Endodermal cell (in vitro differentiated cells): Measurements from ENCODE around the gene TSKS. TPM values are rescaled to one million over a fixed set of nuclear protein-coding genes. Genes with fewer than 3 reads are reported as not detected.

Experiments used
- DNase-seq: peaks from one replicate; pipeline ENCODE4 v3.0.0-alpha.2; 2017
- H3K27ac ChIP-seq: 2 replicates; pipeline ENCODE4 v1.5.1; 2013; ENCODE audit warnings: mild to moderate bottlenecking, low read depth, low read length, moderate library complexity
- H3K27me3 ChIP-seq: 2 replicates; pipeline ENCODE4 v1.6.1; 2013; ENCODE audit warnings: mild to moderate bottlenecking, low read length, moderate library complexity; ENCODE audit not compliant: insufficient read depth, control insufficient read depth, poor library complexity, severe bottlenecking
- H3K36me3 ChIP-seq: 2 replicates; pipeline ENCODE4 v1.7.0; 2013; ENCODE audit warnings: mild to moderate bottlenecking, low read length, moderate library complexity; ENCODE audit not compliant: control insufficient read depth, insufficient read depth
- H3K4me1 ChIP-seq: one replicate; pipeline ENCODE4 v1.7.0; 2013; ENCODE audit warnings: low read length; ENCODE audit not compliant: control insufficient read depth, insufficient read depth
- H3K4me3 ChIP-seq: 2 replicates; pipeline ENCODE4 v1.5.1; 2013; ENCODE audit warnings: mild to moderate bottlenecking, low read length, moderate library complexity
- H3K9ac ChIP-seq: 2 replicates; pipeline ENCODE4 v1.6.1; 2013; ENCODE audit warnings: mild to moderate bottlenecking, low read length, moderate library complexity; ENCODE audit not compliant: poor library complexity, severe bottlenecking; ENCODE audit errors: extremely low read depth
- H3K9me3 ChIP-seq: 2 replicates; pipeline ENCODE4 v1.6.1; 2013; ENCODE audit warnings: mild to moderate bottlenecking, low read length, moderate library complexity; ENCODE audit not compliant: control insufficient read depth
- H3K27ac Mint-ChIP-seq: 2 replicates; pipeline ENCODE4 v1.8.0; 2020; ENCODE audit warnings: mixed read lengths
- H3K27me3 Mint-ChIP-seq: 2 replicates; pipeline ENCODE4 v1.8.0; 2021; ENCODE audit warnings: mild to moderate bottlenecking, mixed read lengths; ENCODE audit not compliant: insufficient read depth
- H3K36me3 Mint-ChIP-seq: 2 replicates; pipeline ENCODE4 v1.8.0; 2020; ENCODE audit warnings: low read depth, mixed read lengths
- H3K4me1 Mint-ChIP-seq: 2 replicates; pipeline ENCODE4 v1.8.0; 2020; ENCODE audit warnings: mixed read lengths
- H3K4me3 Mint-ChIP-seq: 2 replicates; pipeline ENCODE4 v1.8.0; 2020; ENCODE audit warnings: mild to moderate bottlenecking, moderate library complexity, mixed read lengths
- H3K9me3 Mint-ChIP-seq: 2 replicates; pipeline ENCODE4 v1.8.0; 2020; ENCODE audit warnings: mild to moderate bottlenecking, mixed read lengths
- CTCF ChIP-seq: fragments of 200-600 bp; sonication (generic); conservative IDR thresholded peaks from 2 replicates; pipeline ENCODE4 v1.5.0; 2021; ENCODE audit warnings: antibody characterized with exemption, mild to moderate bottlenecking
- WGBS, 2 experiments: methylation state at CpG; one replicate each; pipeline versions ENCODE4 v1.1.5 to v1.1.7; 2013; ENCODE audit warnings: missing lambda C conversion rate in 2 of 2, mixed read lengths in 1 of 2; ENCODE audit not compliant: insufficient coverage in 1 of 2, insufficient read length in 1 of 2; 5-methylcytosine and 5-hydroxymethylcytosine counted together
- long read RNA-seq, 4 experiments: library from polyadenylated mRNA in 2 of 4; library from RNA in 1 of 4; library from capped mRNA in 1 of 4; stranded (forward) in 3 of 4; unstranded in 1 of 4; transcript quantifications; one replicate each; pipeline ENCODE4 v2.0.0, GENCODE V29; 2020 to 2021; ENCODE audit warnings: inconsistent platforms in 1 of 4
- polyA plus RNA-seq, 2 experiments: library from polyadenylated mRNA; stranded (reverse); fragments of 50-300 nt; gene quantifications; one replicate each; pipeline ENCODE4 v1.2.3, GENCODE V29; 2013
- total RNA-seq, 2 donors: library from RNA; stranded (reverse); fragmentation: NEBNext Ultra II Directional in 1 of 2; extraction: Animal tissue kit (Norgen Biotek cat#: 25700) in 1 of 2; gene quantifications; 2 replicates in 1 of 2; 3 replicates in 1 of 2; pipeline ENCODE4 v1.2.1, GENCODE V29; 2021

TSKS gene
- total RNA-seq: under 1 TPM in 1 of 2 donors, not detected in 1; 0.31 TPM
- not detected for polyA plus RNA-seq (2013, experiment 1 of 2)
- polyA plus RNA-seq (2013, experiment 2 of 2): not detected
- long read RNA-seq, experiment 1: 0 reads
- long read RNA-seq, experiment 2: 0 reads
- long read RNA-seq, experiment 3: 0 reads
- long read RNA-seq, experiment 4: 0 reads

GRCh38 chr19:49763230-49763629, at the start of gene TSKS:
TSS of gene TSKS (minus strand) at chr19:49763306. CDS start at chr19:49763247, 59 bp downstream.
- H3K36me3 Mint-ChIP-seq: peaks cover under 1% of the 10 kb centered on the region
- no peak for DNase-seq
- no peak within 1 kb of the TSS for H3K9ac ChIP-seq
- H3K4me1 Mint-ChIP-seq: peaks cover 19% of the 10 kb centered on the region
- peaks cover 2% of the 10 kb centered on the region for H3K9me3 Mint-ChIP-seq
- WGBS, 2 experiments: 91 to 95% methylated on average over 4 to 6 of the region's 6 CpGs
- H3K27ac Mint-ChIP-seq: no peak within 1 kb of the TSS
- no peaks in the 10 kb centered on the region for H3K27me3 ChIP-seq
- no peaks in the 10 kb centered on the region for H3K36me3 ChIP-seq
- peaks cover 3% of the 10 kb centered on the region for H3K27me3 Mint-ChIP-seq
- no peak within 1 kb of the TSS for H3K27ac ChIP-seq
- no peak within 1 kb of the TSS for H3K4me3 ChIP-seq
- TF ChIP-seq CTCF: no peak
- no peaks in the 10 kb centered on the region for H3K9me3 ChIP-seq
- no peak within 1 kb of the TSS for H3K4me3 Mint-ChIP-seq
- peaks cover 4% of the 10 kb centered on the region for H3K4me1 ChIP-seq

DNA sequence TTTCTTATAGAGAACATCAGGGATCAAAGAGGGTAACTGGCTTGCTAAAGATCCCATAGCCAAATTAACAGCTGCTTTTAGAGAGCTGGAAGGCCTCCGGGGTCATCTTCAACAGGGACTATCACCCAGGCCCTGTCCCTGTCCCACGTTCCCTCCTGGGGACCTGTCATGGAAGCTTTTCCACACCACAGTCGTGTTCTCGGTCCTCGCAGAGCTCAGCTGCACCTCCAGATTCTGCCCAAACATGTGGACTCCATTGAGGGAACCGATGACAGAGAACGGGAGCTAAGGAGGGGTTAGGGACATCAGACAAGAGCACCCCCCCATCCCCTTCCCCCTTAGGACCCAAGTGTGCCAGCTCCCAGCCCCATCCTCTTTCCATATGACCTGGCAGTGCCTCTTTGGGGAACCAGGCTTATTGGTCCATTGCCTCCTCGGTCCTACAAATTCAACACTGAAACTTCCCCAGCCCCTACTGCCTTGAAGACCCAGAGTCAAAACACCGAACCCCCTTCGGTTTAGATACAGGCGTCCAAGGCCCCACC, 49.4 kb upstream of the TSKS start:
- Mint-ChIP-seq H3K4me1 (peaks cover 8% of the 10 kb centered on the region), H3K27me3 (peaks cover 1% of the 10 kb centered on the region), H3K36me3 (peaks cover 3% of the 10 kb centered on the region), H3K4me3 (peak overlapping the region; percentile 84), H3K27ac (peak overlapping the region; percentile 100), H3K9me3 (no peaks in the 10 kb centered on the region)
- no peak for DNase-seq
- 57 to 60% methylated on average over 6 to 11 of the region's 11 CpGs for WGBS, 2 experiments
- Histone ChIP-seq H3K4me1 (no peaks in the 10 kb centered on the region), H3K36me3 (peaks cover 7% of the 10 kb centered on the region), H3K27me3 (no peaks in the 10 kb centered on the region), H3K9me3 (no peaks in the 10 kb centered on the region), H3K27ac (peak overlapping the region; percentile 95), H3K4me3 (peak overlapping the region; percentile 89), H3K9ac (peak overlapping the region; percentile 94)
- no peak for TF ChIP-seq CTCF

DNA sequence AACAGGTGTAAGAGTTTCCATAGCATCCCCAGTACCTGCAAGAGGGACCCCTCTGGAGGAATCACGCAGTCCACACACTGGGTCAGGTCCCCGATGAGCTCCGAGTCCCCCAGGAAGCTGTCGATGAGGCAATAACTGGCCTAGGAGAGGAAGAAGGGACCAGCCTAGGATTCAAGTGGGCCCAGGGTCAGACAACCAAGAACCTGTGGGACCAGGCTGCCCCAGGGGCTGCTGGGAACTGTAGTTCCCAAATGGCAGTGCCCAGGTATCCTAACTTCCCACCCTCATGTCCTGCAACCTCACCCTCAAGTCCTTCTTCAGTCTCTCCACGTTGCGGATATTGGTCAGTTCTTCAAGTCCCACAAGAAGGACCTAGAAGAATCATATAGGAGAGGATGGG, 48.2 kb upstream of the TSKS start:
- Histone ChIP-seq H3K27me3 (no peaks in the 10 kb centered on the region), H3K4me3 (no peak overlapping the region), H3K36me3 (peaks cover 7% of the 10 kb centered on the region), H3K4me1 (no peaks in the 10 kb centered on the region), H3K27ac (no peak overlapping the region), H3K9ac (no peak overlapping the region), H3K9me3 (no peaks in the 10 kb centered on the region)
- Mint-ChIP-seq H3K9me3 (no peaks in the 10 kb centered on the region), H3K4me3 (peak overlapping the region; percentile 84), H3K36me3 (peaks cover 8% of the 10 kb centered on the region), H3K27ac (no peak overlapping the region), H3K27me3 (peaks cover 1% of the 10 kb centered on the region), H3K4me1 (peaks cover 6% of the 10 kb centered on the region)
- no peak for DNase-seq
- no peak for TF ChIP-seq CTCF
- WGBS, 2 experiments: 80 to 97% methylated on average over 1 to 6 of the region's 6 CpGs
